SK-N-SH (cell line): ENCODE measurements around the gene CEP44. TPM values are rescaled to one million over a fixed set of nuclear protein-coding genes. Genes with fewer than 3 reads are reported as not detected.

Experiments used
- CTCF ChIA-PET: fragments of 300-600, 350-600 bp; formaldehyde crosslinking; extraction: SDS; loops from one replicate; lab custom pipeline; 2021; lab: Yijun Ruan, JAX
- POLR2A ChIA-PET: fragments of 350-600 bp; sonication (Branson Sonifier 250); formaldehyde crosslinking; extraction: SDS; loops from one replicate; lab custom pipeline; 2020; ENCODE audit warnings: antibody characterized with exemption, inconsistent platforms; lab: Yijun Ruan, JAX
- DNase-seq: peaks from one replicate; pipeline ENCODE4 v3.0.0; 2012
- H2AFZ ChIP-seq: fragments of 200-600 bp; sonication (generic); 2 replicates; pipeline ENCODE4 v1.8.1; 2016; ENCODE audit warnings: antibody characterized with exemption, mild to moderate bottlenecking, low read depth
- H3F3A ChIP-seq: fragments of 200-600 bp; sonication (generic); replicated peaks from 2 replicates; pipeline ENCODE3; 2016; ENCODE audit warnings: antibody characterized with exemption, mild to moderate bottlenecking; ENCODE audit not compliant: insufficient read depth
- H3K27ac ChIP-seq, 2 experiments: fragments of 200-500 bp in 1 of 2; fragments of 200-600 bp in 1 of 2; sonication (Bioruptor generic) in 1 of 2; sonication (generic), shearing (Covaris generic) in 1 of 2; 2 replicates each; pipeline versions ENCODE4 v1.5.1 to v1.6.1; 2014 to 2016; ENCODE audit warnings: low read depth in 2 of 2, inconsistent platforms in 1 of 2, low read length in 1 of 2, mild to moderate bottlenecking in 1 of 2, mixed read lengths in 1 of 2
- H3K27me3 ChIP-seq: fragments of 200-600 bp; sonication (generic), shearing (Covaris generic); 2 replicates; pipeline ENCODE4 v1.6.1; 2016; ENCODE audit warnings: mixed run types; ENCODE audit not compliant: insufficient read depth
- H3K36me3 ChIP-seq, 2 experiments: fragments of 200-500 bp in 1 of 2; fragments of 200-600 bp in 1 of 2; sonication (Bioruptor generic) in 1 of 2; sonication (generic) in 1 of 2; replicated peaks in 1 of 2; 2 replicates each; pipeline versions ENCODE3 to v1.5.1; 2014 to 2016; ENCODE audit warnings: low read length in 1 of 2, mild to moderate bottlenecking in 1 of 2; ENCODE audit not compliant: insufficient read depth in 2 of 2, control insufficient read depth in 1 of 2
- H3K4me1 ChIP-seq, 2 experiments: fragments of 200-500 bp in 1 of 2; fragments of 200-600 bp in 1 of 2; sonication (Bioruptor generic) in 1 of 2; sonication (generic), shearing (Covaris generic) in 1 of 2; 2 replicates each; pipeline versions ENCODE4 v1.5.1 to v1.6.1; 2014 to 2016; ENCODE audit warnings: low read depth in 1 of 2, low read length in 1 of 2, mixed run types in 1 of 2; ENCODE audit not compliant: insufficient read depth in 2 of 2, control insufficient read depth in 1 of 2
- H3K4me2 ChIP-seq: fragments of 200-600 bp; sonication (generic), shearing (Covaris generic); 2 replicates; pipeline ENCODE4 v1.6.1; 2017; ENCODE audit warnings: mixed run types
- H3K4me3 ChIP-seq, 2 experiments: fragments of 200-500 bp in 1 of 2; fragments of 200-600 bp in 1 of 2; sonication (Bioruptor generic) in 1 of 2; sonication (generic), shearing (Covaris generic) in 1 of 2; 2 replicates each; pipeline versions ENCODE4 v1.5.1 to v1.8.1; 2014 to 2016; ENCODE audit warnings: low read depth in 2 of 2, inconsistent platforms in 1 of 2, low read length in 1 of 2, mild to moderate bottlenecking in 1 of 2, mixed read lengths in 1 of 2, moderate library complexity in 1 of 2
- H3K79me2 ChIP-seq: fragments of 200-600 bp; sonication (generic); 2 replicates; pipeline ENCODE4 v1.8.1; 2017; ENCODE audit warnings: mild to moderate bottlenecking; ENCODE audit not compliant: insufficient read depth
- H3K9ac ChIP-seq: fragments of 200-600 bp; sonication (generic); 2 replicates; pipeline ENCODE4 v1.6.1; 2017; ENCODE audit warnings: mixed run types
- H3K9me2 ChIP-seq: fragments of 200-600 bp; sonication (generic); 2 replicates; pipeline ENCODE4 v1.6.1; 2017; ENCODE audit warnings: mixed run types
- H3K9me3 ChIP-seq: fragments of 200-600 bp; sonication (generic); 2 replicates; pipeline ENCODE4 v1.6.1; 2017; ENCODE audit warnings: mixed run types, mild to moderate bottlenecking, moderate library complexity
- H4K20me1 ChIP-seq: fragments of 200-600 bp; sonication (generic); 2 replicates; pipeline ENCODE4 v1.6.1; 2017; ENCODE audit warnings: mild to moderate bottlenecking, mixed run types; ENCODE audit not compliant: insufficient read depth
- CHD2 ChIP-seq: fragments of 150-350 bp; IDR thresholded peaks from 2 replicates; pipeline ENCODE4 v1.6.1; 2018; ENCODE audit warnings: low read length; ENCODE audit not compliant: partially characterized antibody
- CTCF ChIP-seq: fragments of 200-600 bp; sonication (generic); IDR thresholded peaks from 2 replicates; pipeline ENCODE4 v1.6.1; 2017; ENCODE audit warnings: antibody characterized with exemption, mild to moderate bottlenecking, moderate library complexity
- ELF1 ChIP-seq: IDR thresholded peaks from 2 replicates; pipeline ENCODE4 v1.4.0; 2012
- EZH2phosphoT487 ChIP-seq: fragments of 200-600 bp; sonication (generic); IDR thresholded peaks from 2 replicates; pipeline ENCODE4 v1.6.1; 2017; ENCODE audit warnings: low read depth, mixed run types, mild to moderate bottlenecking, antibody characterized with exemption, moderate library complexity, borderline replicate concordance
- FOSL2 ChIP-seq: IDR thresholded peaks from 2 replicates; pipeline ENCODE4 v1.4.0; 2012; ENCODE audit warnings: low read depth, mild to moderate bottlenecking, moderate library complexity, borderline replicate concordance
- FOXJ3 ChIP-seq: sonication (generic); formaldehyde crosslinking; IDR thresholded peaks from 2 replicates; pipeline ENCODE4 v1.5.1; 2020; ENCODE audit warnings: mild to moderate bottlenecking, missing genetic modification reagents
- GABPA ChIP-seq: IDR thresholded peaks from 2 replicates; pipeline ENCODE4 v1.4.0; 2012; ENCODE audit warnings: low read depth, mild to moderate bottlenecking
- MEF2A ChIP-seq: IDR thresholded peaks from 2 replicates; pipeline ENCODE4 v1.4.0; 2012; ENCODE audit warnings: low read depth, borderline replicate concordance
- NRF1 ChIP-seq: IDR thresholded peaks from 2 replicates; pipeline ENCODE4 v1.6.1; 2012; ENCODE audit warnings: low read depth, mild to moderate bottlenecking, low read length
- RAD21 ChIP-seq: IDR thresholded peaks from 2 replicates; pipeline ENCODE4 v1.6.1; 2012; ENCODE audit warnings: mild to moderate bottlenecking, low read length
- RCOR1 ChIP-seq: fragments of 150-350 bp; IDR thresholded peaks from 2 replicates; pipeline ENCODE4 v1.6.1; 2017; ENCODE audit warnings: antibody characterized with exemption, low read length
- REST ChIP-seq: IDR thresholded peaks from 2 replicates; pipeline ENCODE4 v1.6.1; 2012; ENCODE audit warnings: mild to moderate bottlenecking, low read depth, low read length, moderate library complexity
- RFX5 ChIP-seq: IDR thresholded peaks from 2 replicates; pipeline ENCODE4 v1.6.1; 2012; ENCODE audit warnings: mild to moderate bottlenecking, improper control_type of control experiment, low read length
- RXRA ChIP-seq: IDR thresholded peaks from 2 replicates; pipeline ENCODE4 v1.4.0; 2012; ENCODE audit warnings: low read depth, mild to moderate bottlenecking, borderline replicate concordance
- SIN3A ChIP-seq: IDR thresholded peaks from 2 replicates; pipeline ENCODE4 v1.6.1; 2012; ENCODE audit warnings: low read depth, mild to moderate bottlenecking, low read length, moderate library complexity, borderline replicate concordance
- SMC3 ChIP-seq: IDR thresholded peaks from 2 replicates; pipeline ENCODE4 v1.6.1; 2012; ENCODE audit warnings: low read depth, low read length, improper control_type of control experiment
- TCF12 ChIP-seq: IDR thresholded peaks from 2 replicates; pipeline ENCODE4 v1.4.0; 2012
- USF1 ChIP-seq: IDR thresholded peaks from 2 replicates; pipeline ENCODE4 v1.4.0; 2012; ENCODE audit warnings: low read depth, borderline replicate concordance
- ZBTB33 ChIP-seq: IDR thresholded peaks from 2 replicates; pipeline ENCODE4 v1.4.0; 2012; ENCODE audit warnings: low read depth, borderline replicate concordance
- whole genome bisulfite sequencing: methylation state at CpG from one replicate; pipeline ENCODE4 v1.1.6; 2017; ENCODE audit warnings: low lambda C conversion rate; 5-methylcytosine and 5-hydroxymethylcytosine counted together
- polyA plus RNA-seq, 3 experiments: library from polyadenylated mRNA; depleted of rRNA; stranded (reverse); fragments of >200 nt; gene quantifications; 2 replicates each; pipeline ENCODE4 v1.2.3, GENCODE V29; 2012

Gene CEP44
- polyA plus RNA-seq, 1 of the 3 experiments (the other 2 are of a cell fraction), result 3.8 TPM

GRCh38 chr4:174241162-174241561 lies 42.5 kb upstream of the CEP44 start:
- Histone ChIP-seq H3K79me2 (no peaks in the 10 kb centered on the region), H2AFZ (no peak overlapping the region), H3K9me2 (no peaks in the 10 kb centered on the region; the same call in 1 of the 2 replicates), H4K20me1 (no peaks in the 10 kb centered on the region), H3K27ac (peak overlapping the region in 1 of 2 experiments; percentile 22; a peak in 1 of 4 replicates), H3K4me1 (peaks cover under 1 to 2% of the 10 kb centered on the region in 2 experiments; a peak in 1 of 4 replicates), H3K9ac (no peak overlapping the region), H3K4me2 (no peak overlapping the region), H3K9me3 (no peaks in the 10 kb centered on the region), H3F3A (peaks cover 4% of the 10 kb centered on the region), H3K36me3 (peaks cover 39 to 55% of the 10 kb centered on the region in 2 experiments), H3K27me3 (no peaks in the 10 kb centered on the region), H3K4me3 (no peak overlapping the region)
- WGBS, result 93% methylated on average over 3 of the region's 3 CpGs
- no peak for DNase-seq
- POLR2A ChIA-PET, result no interaction called here
- CTCF ChIA-PET, result interaction anchor here (0.6 to 0.8 kb wide), 3 partner anchors 12 to 52 kb away, joined by 3 read pairs; no protein-coding TSS in a partner anchor
- TF ChIP-seq USF1 (no peak), NRF1 (no peak), RAD21 (no peak), ELF1 (no peak), RFX5 (no peak), SMC3 (no peak), RCOR1 (no peak), MEF2A (no peak), EZH2phosphoT487 (no peak), CTCF (no peak), CHD2 (no peak), ZBTB33 (no peak), FOXJ3 (CRISPR knock-in tag) (no peak), FOSL2 (no peak), SIN3A (no peak), RXRA (no peak), GABPA (no peak), TCF12 (no peak), REST (no peak)
